ENCODE data around the gene PASK. TPM values are rescaled to one million over a fixed set of nuclear protein-coding genes. Genes with fewer than 3 reads are reported as not detected.

Gene PASK
- total and polyA plus RNA-seq, 2 donors (not counting 1 experiment from before 2014, with no cell fraction given) = 1.0 to 1.5 TPM

GRCh38 chr2:241064008-241064801 lies 85.1 kb downstream of the PASK start:
- H3K27ac ChIP-seq (ENCODE audit: insufficient read depth, low read length) = no peak overlapping the region
- no peak overlapping the region for H2AFZ ChIP-seq (ENCODE audit: low read length)
- no peaks in the 10 kb centered on the region for H3K9me3 ChIP-seq (ENCODE audit: control insufficient read depth, insufficient read depth, low read depth, low read length)
- H3K27me3 ChIP-seq (ENCODE audit: control insufficient read depth, insufficient read depth, low read length) = no peaks in the 10 kb centered on the region
- peaks cover 5% of the 10 kb centered on the region for H3K36me3 ChIP-seq (ENCODE audit: control insufficient read depth, insufficient read depth, low read length)
- H3K79me2 ChIP-seq (ENCODE audit: control insufficient read depth, insufficient read depth, low read length) = no peaks in the 10 kb centered on the region
- H3K4me3 ChIP-seq (replicated peaks in 1 of 4; ENCODE audit: control extremely low read depth in 1 of 4, insufficient read depth in 1 of 4, low read depth in 3 of 4, low read length in 4 of 4) = no peak overlapping the region
- no peaks in the 10 kb centered on the region for H3K4me1 ChIP-seq (ENCODE audit: control insufficient read depth, extremely low read depth, insufficient read depth, low read length)
- DNase-seq (ENCODE audit: low read depth in 2 of 2) = no peak
- no peaks in the 10 kb centered on the region for H4K20me1 ChIP-seq (ENCODE audit: control insufficient read depth, extremely low read depth, insufficient read depth, low read length)
- H3K4me2 ChIP-seq (ENCODE audit: extremely low read depth, insufficient read depth, low read length) = no peak overlapping the region
- TF ChIP-seq, protein P1, sequence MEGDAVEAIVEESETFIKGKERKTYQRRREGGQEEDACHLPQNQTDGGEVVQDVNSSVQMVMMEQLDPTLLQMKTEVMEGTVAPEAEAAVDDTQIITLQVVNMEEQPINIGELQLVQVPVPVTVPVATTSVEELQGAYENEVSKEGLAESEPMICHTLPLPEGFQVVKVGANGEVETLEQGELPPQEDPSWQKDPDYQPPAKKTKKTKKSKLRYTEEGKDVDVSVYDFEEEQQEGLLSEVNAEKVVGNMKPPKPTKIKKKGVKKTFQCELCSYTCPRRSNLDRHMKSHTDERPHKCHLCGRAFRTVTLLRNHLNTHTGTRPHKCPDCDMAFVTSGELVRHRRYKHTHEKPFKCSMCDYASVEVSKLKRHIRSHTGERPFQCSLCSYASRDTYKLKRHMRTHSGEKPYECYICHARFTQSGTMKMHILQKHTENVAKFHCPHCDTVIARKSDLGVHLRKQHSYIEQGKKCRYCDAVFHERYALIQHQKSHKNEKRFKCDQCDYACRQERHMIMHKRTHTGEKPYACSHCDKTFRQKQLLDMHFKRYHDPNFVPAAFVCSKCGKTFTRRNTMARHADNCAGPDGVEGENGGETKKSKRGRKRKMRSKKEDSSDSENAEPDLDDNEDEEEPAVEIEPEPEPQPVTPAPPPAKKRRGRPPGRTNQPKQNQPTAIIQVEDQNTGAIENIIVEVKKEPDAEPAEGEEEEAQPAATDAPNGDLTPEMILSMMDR (conservative IDR thresholded peaks at IDR 0.05 in 1 of 2, IDR thresholded peaks at IDR 0.05 in 1 of 2; ENCODE audit: low read depth in 1 of 2, low read length in 2 of 2) = no peak
- TF ChIP-seq EZH2 (IDR thresholded peaks at IDR 0.05; ENCODE audit: low read length, missing control alignments) = no peak
- H3K9ac ChIP-seq (ENCODE audit: insufficient read depth, low read length) = no peak overlapping the region

DNA sequence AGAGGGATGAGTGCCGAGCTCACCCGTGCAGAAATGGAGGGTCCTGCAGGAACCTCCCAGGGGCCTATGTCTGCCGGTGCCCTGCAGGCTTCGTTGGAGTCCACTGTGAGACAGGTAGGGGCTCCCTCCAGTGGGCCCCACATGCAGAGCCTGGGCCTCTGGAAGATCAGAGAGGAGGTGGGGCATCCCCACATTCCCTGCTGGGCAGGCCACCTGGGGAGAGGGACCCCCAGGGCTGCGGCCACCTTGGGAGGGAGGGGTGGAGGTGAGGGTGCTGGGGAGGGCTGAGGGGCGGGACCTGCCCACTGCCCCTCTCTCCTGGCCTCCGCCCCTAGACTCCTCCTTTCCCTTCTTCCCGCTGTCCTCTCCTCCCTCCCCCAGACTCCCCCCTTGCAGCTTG lies 85.7 kb downstream of the PASK start:
- Histone ChIP-seq H3K36me3 (ENCODE audit: control insufficient read depth, insufficient read depth, low read length) (peaks cover 4% of the 10 kb centered on the region), H2AFZ (ENCODE audit: low read length) (no peak overlapping the region), H3K9ac (ENCODE audit: insufficient read depth, low read length) (no peak overlapping the region), H4K20me1 (ENCODE audit: control insufficient read depth, extremely low read depth, insufficient read depth, low read length) (no peaks in the 10 kb centered on the region), H3K9me3 (ENCODE audit: control insufficient read depth, insufficient read depth, low read depth, low read length) (no peaks in the 10 kb centered on the region), H3K27me3 (ENCODE audit: control insufficient read depth, insufficient read depth, low read length) (no peaks in the 10 kb centered on the region), H3K79me2 (ENCODE audit: control insufficient read depth, insufficient read depth, low read length) (no peaks in the 10 kb centered on the region), H3K4me3 (replicated peaks in 1 of 4; ENCODE audit: control extremely low read depth in 1 of 4, insufficient read depth in 1 of 4, low read depth in 3 of 4, low read length in 4 of 4) (no peak overlapping the region), H3K4me1 (ENCODE audit: control insufficient read depth, extremely low read depth, insufficient read depth, low read length) (no peaks in the 10 kb centered on the region), H3K27ac (ENCODE audit: insufficient read depth, low read length) (no peak overlapping the region), H3K4me2 (ENCODE audit: extremely low read depth, insufficient read depth, low read length) (no peak overlapping the region)
- DNase-seq (ENCODE audit: low read depth in 2 of 2) = no peak
- TF ChIP-seq, protein P1 (conservative IDR thresholded peaks at IDR 0.05 in 1 of 2, IDR thresholded peaks at IDR 0.05 in 1 of 2; ENCODE audit: low read depth in 1 of 2, low read length in 2 of 2) = no peak
- TF ChIP-seq EZH2 (IDR thresholded peaks at IDR 0.05; ENCODE audit: low read length, missing control alignments) = no peak

- Histone ChIP-seq H3K9ac (ENCODE audit: insufficient read depth, low read length) (no peak overlapping the region), H3K9me3 (ENCODE audit: control insufficient read depth, insufficient read depth, low read depth, low read length) (no peaks in the 10 kb centered on the region), H3K4me1 (ENCODE audit: control insufficient read depth, extremely low read depth, insufficient read depth, low read length) (no peaks in the 10 kb centered on the region), H3K27ac (ENCODE audit: insufficient read depth, low read length) (no peak overlapping the region), H3K36me3 (ENCODE audit: control insufficient read depth, insufficient read depth, low read length) (peaks cover 4% of the 10 kb centered on the region), H2AFZ (ENCODE audit: low read length) (no peak overlapping the region), H3K4me2 (ENCODE audit: extremely low read depth, insufficient read depth, low read length) (no peak overlapping the region), H3K4me3 (replicated peaks in 1 of 4; ENCODE audit: control extremely low read depth in 1 of 4, insufficient read depth in 1 of 4, low read depth in 3 of 4, low read length in 4 of 4) (no peak overlapping the region), H3K27me3 (ENCODE audit: control insufficient read depth, insufficient read depth, low read length) (no peaks in the 10 kb centered on the region), H4K20me1 (ENCODE audit: control insufficient read depth, extremely low read depth, insufficient read depth, low read length) (no peaks in the 10 kb centered on the region), H3K79me2 (ENCODE audit: control insufficient read depth, insufficient read depth, low read length) (no peaks in the 10 kb centered on the region)
- TF ChIP-seq EZH2 (IDR thresholded peaks at IDR 0.05; ENCODE audit: low read length, missing control alignments) = no peak
- TF ChIP-seq, protein P1 (conservative IDR thresholded peaks at IDR 0.05 in 1 of 2, IDR thresholded peaks at IDR 0.05 in 1 of 2; ENCODE audit: low read depth in 1 of 2, low read length in 2 of 2) = no peak
- DNase-seq (ENCODE audit: low read depth in 2 of 2) = no peak
Observed at GRCh38 chr2:241063093-241063551, 86.2 kb downstream of the PASK start.
